K562 (cell line): Measurements from ENCODE around the gene PTCH2. TPM values are rescaled to one million over a fixed set of nuclear protein-coding genes. Genes with fewer than 3 reads are reported as not detected.
A peak's percentile ranks its signal among the peaks of the same experiment; 100 is the strongest.

Experiments
- ARNT ChIP-seq, 2 experiments: fragments of 450-650 bp; IDR thresholded peaks; 2 replicates each; pipeline ENCODE4 v1.6.1; 2016; ENCODE audit warnings: mild to moderate bottlenecking in 1 of 2
- BHLHE40 ChIP-seq: IDR thresholded peaks from 2 replicates; pipeline ENCODE4 v1.6.1; 2011; ENCODE audit warnings: low read length, improper control_type of control experiment
- CEBPG ChIP-seq, 3 experiments: fragments of 200-800 bp in 1 of 3; sonication (Bioruptor generic) in 1 of 3; sonication (generic) in 1 of 3; formaldehyde crosslinking in 1 of 3; IDR thresholded peaks in 2 of 3; conservative IDR thresholded peaks in 1 of 3; 2 replicates each; pipeline versions ENCODE4 v1.6.1 to v1.8.0; 2016 to 2022; ENCODE audit warnings: missing compliant biosample characterization in 2 of 3, missing genetic modification characterization in 2 of 3, mild to moderate bottlenecking in 1 of 3, missing genetic modification reagents in 1 of 3
- CHCHD3 ChIP-seq: fragments of 250-450 bp; sonication (Bioruptor Pico); IDR thresholded peaks from 2 replicates; pipeline ENCODE4 v2.1.2; 2022; ENCODE audit warnings: mild to moderate bottlenecking
- CTCF ChIP-seq, 3 experiments: IDR thresholded peaks in 2 of 3; conservative IDR thresholded peaks in 1 of 3; 2 replicates each; pipeline ENCODE4 v1.5.1; 2011 to 2012; ENCODE audit warnings: low read length in 3 of 3, mild to moderate bottlenecking in 3 of 3, control low read depth in 2 of 3, improper control_type of control experiment in 1 of 3, inconsistent platforms in 1 of 3, low read depth in 1 of 3, mixed read lengths in 1 of 3, moderate library complexity in 1 of 3; ENCODE audit not compliant: insufficient read depth in 2 of 3
- ELF2 ChIP-seq: fragments of 250-450 bp; sonication (Bioruptor Pico); IDR thresholded peaks from 2 replicates; pipeline ENCODE4 v1.5.0; 2021; ENCODE audit warnings: mild to moderate bottlenecking
- EP400 ChIP-seq: fragments of 450-650 bp; IDR thresholded peaks from 2 replicates; pipeline ENCODE4 v1.6.1; 2017; ENCODE audit warnings: antibody characterized with exemption, mild to moderate bottlenecking, moderate library complexity
- FOXA3 ChIP-seq, 2 experiments: fragments of 450-650 bp in 1 of 2; sonication (generic) in 1 of 2; formaldehyde crosslinking; IDR thresholded peaks in 1 of 2; conservative IDR thresholded peaks in 1 of 2; 2 replicates each; pipeline versions ENCODE4 v1.4.0 to v1.8.0; 2020 to 2022; ENCODE audit warnings: mild to moderate bottlenecking in 2 of 2, missing genetic modification reagents in 1 of 2
- HDGF ChIP-seq: fragments of 450-650 bp; IDR thresholded peaks from 2 replicates; pipeline ENCODE4 v1.6.1; 2016
- HLTF ChIP-seq: fragments of 450-650 bp; IDR thresholded peaks from 2 replicates; pipeline ENCODE4 v1.6.1; 2016
- JUN ChIP-seq, 2 experiments: sonication (generic) in 1 of 2; formaldehyde crosslinking in 1 of 2; IDR thresholded peaks; 2 replicates each; pipeline versions ENCODE4 v1.6.1 to v1.8.0; 2012 to 2022; ENCODE audit warnings: borderline replicate concordance in 2 of 2, mild to moderate bottlenecking in 2 of 2, improper control_type of control experiment in 1 of 2, low read depth in 1 of 2, low read length in 1 of 2, missing genetic modification reagents in 1 of 2
- KLF13 ChIP-seq: fragments of 450-650 bp; IDR thresholded peaks from 2 replicates; pipeline ENCODE4 v1.6.1; 2016; ENCODE audit warnings: missing genetic modification characterization, low read depth, mild to moderate bottlenecking, missing compliant biosample characterization, moderate library complexity, borderline replicate concordance
- KLF6 ChIP-seq: fragments of 250-450 bp; sonication (Bioruptor Pico); IDR thresholded peaks from 2 replicates; pipeline ENCODE4 v1.4.0; 2020; ENCODE audit warnings: mild to moderate bottlenecking, moderate library complexity, borderline replicate concordance
- LCOR ChIP-seq: sonication (generic); formaldehyde crosslinking; IDR thresholded peaks from 2 replicates; pipeline ENCODE4 v1.8.0; 2022; ENCODE audit warnings: mild to moderate bottlenecking, missing genetic modification reagents
- MAZ ChIP-seq, 2 experiments: fragments of 450-650 bp in 1 of 2; sonication (generic) in 1 of 2; formaldehyde crosslinking; IDR thresholded peaks in 1 of 2; conservative IDR thresholded peaks in 1 of 2; 2 replicates each; pipeline versions ENCODE4 v1.4.0 to v1.5.0; 2020; ENCODE audit warnings: mild to moderate bottlenecking in 1 of 2, missing genetic modification reagents in 1 of 2
- PRMT5 ChIP-seq: sonication (generic); formaldehyde crosslinking; IDR thresholded peaks from 2 replicates; pipeline ENCODE4 v1.5.0; 2020; ENCODE audit warnings: missing genetic modification reagents
- TARDBP ChIP-seq: fragments of 450-650 bp; IDR thresholded peaks from 2 replicates; pipeline ENCODE4 v1.6.1; 2016
- TBP ChIP-seq: optimal IDR thresholded peaks from 2 replicates; pipeline ENCODE3; 2011; ENCODE audit warnings: low read depth, low read length, improper control_type of control experiment
- TCF7L2 ChIP-seq: fragments of 150-350 bp; IDR thresholded peaks from 2 replicates; pipeline ENCODE4 v1.6.1; 2016; ENCODE audit warnings: low read depth, mild to moderate bottlenecking, low read length, moderate library complexity
- TEAD1 ChIP-seq, 2 experiments: fragments of 450-650 bp in 1 of 2; sonication (generic) in 1 of 2; formaldehyde crosslinking; IDR thresholded peaks; 2 replicates each; pipeline versions ENCODE4 v1.4.0 to v1.8.0; 2020 to 2022; ENCODE audit warnings: mild to moderate bottlenecking in 2 of 2, missing genetic modification reagents in 1 of 2
- ZKSCAN1 ChIP-seq: fragments of 150-350 bp; IDR thresholded peaks from 2 replicates; pipeline ENCODE4 v1.6.1; 2016; ENCODE audit warnings: low read depth, low read length
- ZNF384 ChIP-seq: IDR thresholded peaks from 2 replicates; pipeline ENCODE4 v1.6.1; 2012; ENCODE audit warnings: low read depth, low read length, improper control_type of control experiment
- ZNF644 ChIP-seq: fragments of 200-800 bp; sonication (Bioruptor generic); IDR thresholded peaks from 2 replicates; pipeline ENCODE4 v1.6.1; 2016; ENCODE audit warnings: low read depth, missing genetic modification characterization, missing compliant biosample characterization
- ZNF778 ChIP-seq: fragments of 450-650 bp; formaldehyde crosslinking; IDR thresholded peaks from 2 replicates; pipeline ENCODE4 v1.4.0; 2020; ENCODE audit warnings: mild to moderate bottlenecking, moderate library complexity
- polyA plus RNA-seq, 8 experiments: library from polyadenylated mRNA; depleted of rRNA in 4 of 8; stranded (reverse) in 5 of 8; unstranded in 3 of 8; fragments of >200 nt; fragmentation: Nextera tagmentation in 2 of 8; fragmentation: Illumina TruSeq in 1 of 8; extraction: Ambion mirVana in 2 of 8; extraction: Trizol in 1 of 8; gene quantifications; 2 replicates each; pipeline versions ENCODE4 v1.2.1 to v1.2.3, GENCODE V29; 2011 to 2014; ENCODE audit warnings: inconsistent platforms in 1 of 8, missing spikeins in 1 of 8
- total RNA-seq, 7 experiments: library from RNA; depleted of rRNA in 6 of 7; stranded (reverse); fragments of >200 nt in 6 of 7; fragmentation: Illumina TruSeq in 2 of 7; extraction: Trizol in 2 of 7; gene quantifications; 2 replicates each; pipeline versions ENCODE4 v1.2.1 to v1.2.3, GENCODE V29; 2011 to 2021; ENCODE audit warnings: low replicate concordance in 1 of 7
- TF ChIP-seq, protein P1 (sequence below): fragments of 200-800 bp; sonication (Bioruptor generic); IDR thresholded peaks from 2 replicates; pipeline ENCODE4 v1.6.1; 2017; ENCODE audit warnings: missing genetic modification characterization, missing compliant biosample characterization

The PTCH2 gene
- total and polyA plus RNA-seq, 9 of the 15 experiments (the other 6 are each of a cell fraction or from before 2014, with no cell fraction given), result 0.15 to 27.3 (median 0.48) TPM; not detected in 1

DNA sequence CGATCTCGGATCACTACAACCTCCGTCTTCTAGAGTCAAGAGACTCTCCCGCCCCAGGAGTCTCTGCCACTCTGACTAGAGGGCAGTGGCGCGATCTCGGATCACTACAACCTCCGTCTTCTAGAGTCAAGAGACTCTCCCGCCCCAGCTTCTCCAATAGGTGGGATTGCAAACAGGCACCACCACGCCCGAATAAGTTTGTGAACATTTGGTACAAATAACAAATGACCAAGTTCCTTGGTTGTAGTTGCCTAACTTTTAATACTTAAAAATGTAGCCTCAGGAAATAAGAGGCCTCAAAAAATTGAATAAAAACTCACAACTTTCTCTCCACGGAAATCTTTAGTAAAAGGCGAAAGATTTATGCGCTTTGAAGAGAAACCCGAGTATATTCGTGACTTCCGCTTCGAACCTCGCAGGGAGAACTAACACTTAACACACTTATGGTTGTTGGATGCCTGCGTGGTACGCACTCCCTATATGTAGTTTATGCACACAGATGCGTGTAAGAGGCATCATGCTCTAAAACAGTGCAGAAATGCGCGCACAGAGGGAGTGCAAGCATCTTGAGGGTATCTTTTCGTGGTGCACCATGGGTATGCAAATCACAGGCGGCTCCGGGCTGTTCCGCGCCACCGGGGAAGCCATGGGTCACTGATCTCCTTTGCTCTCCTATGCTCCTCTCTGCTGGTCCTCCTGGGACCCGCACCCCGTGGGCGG is 23.3 kb downstream of the PTCH2 start (continued):
- TF ChIP-seq KLF13 (tag) (peak; percentile 23; the same call in 1 of the 2 replicates), JUN (IDR thresholded peaks at IDR 0.05; ENCODE audit: borderline replicate concordance, low read depth, low read length) (no peak), JUN (CRISPR knock-in tag; IDR thresholded peaks at IDR 0.05; ENCODE audit: borderline replicate concordance) (peak; percentile 81; the same call in 1 of the 2 replicates), ZNF778 (CRISPR knock-in tag) (no peak), MAZ (CRISPR knock-in tag; conservative IDR thresholded peaks at IDR 0.05 in 1 of 2, IDR thresholded peaks at IDR 0.05 in 1 of 2) (peak; percentile 61 to 84; a peak in 2 of 4 replicates), ARNT (IDR thresholded peaks at IDR 0.05) (peak; percentile 98), KLF6 (CRISPR knock-in tag) (peak; percentile 64; the same call in 1 of the 2 replicates), PRMT5 (CRISPR knock-in tag) (no peak), ZNF644 (tag) (peak; percentile 65; the same call in 1 of the 2 replicates), CEBPG (CRISPR knock-in tag; IDR thresholded peaks at IDR 0.05) (peak; percentile 50; the same call in 1 of the 2 replicates), CEBPG (tag; conservative IDR thresholded peaks at IDR 0.05 in 1 of 2, IDR thresholded peaks at IDR 0.05 in 1 of 2) (peak; percentile 58 to 66; a peak in 2 of 4 replicates), ZNF384 (0 out of 2 replicates have a peak, but pooled peaks have one; percentile 24), TARDBP (peak; percentile 63; the same call in 1 of the 2 replicates), HDGF (no peak), CHCHD3 (CRISPR knock-in tag) (peak; percentile 98), TBP (peak; percentile 100), LCOR (CRISPR knock-in tag) (peak; percentile 94), ZKSCAN1 (peak; percentile 90), FOXA3 (CRISPR knock-in tag; conservative IDR thresholded peaks at IDR 0.05 in 1 of 2, IDR thresholded peaks at IDR 0.05 in 1 of 2) (peak; percentile 35 to 50; a peak in 3 of 4 replicates), ELF2 (peak; percentile 86), HLTF (peak; percentile 40; the same call in 1 of the 2 replicates), TCF7L2 (no peak), BHLHE40 (no peak; the same call in 1 of the 2 replicates), EP400 (peak; percentile 90), CTCF (IDR thresholded peaks at IDR 0.05 in 2 of 3, conservative IDR thresholded peaks at IDR 0.05 in 1 of 3; ENCODE audit: insufficient read depth in 2 of 3, low read depth in 1 of 3, low read length in 3 of 3) (peak; percentile 26 to 49 (median 49); a peak in 4 of 6 replicates), TEAD1 (CRISPR knock-in tag; IDR thresholded peaks at IDR 0.05) (peak; percentile 28 to 32; a peak in 1 of 4 replicates)
- TF ChIP-seq, protein P1, sequence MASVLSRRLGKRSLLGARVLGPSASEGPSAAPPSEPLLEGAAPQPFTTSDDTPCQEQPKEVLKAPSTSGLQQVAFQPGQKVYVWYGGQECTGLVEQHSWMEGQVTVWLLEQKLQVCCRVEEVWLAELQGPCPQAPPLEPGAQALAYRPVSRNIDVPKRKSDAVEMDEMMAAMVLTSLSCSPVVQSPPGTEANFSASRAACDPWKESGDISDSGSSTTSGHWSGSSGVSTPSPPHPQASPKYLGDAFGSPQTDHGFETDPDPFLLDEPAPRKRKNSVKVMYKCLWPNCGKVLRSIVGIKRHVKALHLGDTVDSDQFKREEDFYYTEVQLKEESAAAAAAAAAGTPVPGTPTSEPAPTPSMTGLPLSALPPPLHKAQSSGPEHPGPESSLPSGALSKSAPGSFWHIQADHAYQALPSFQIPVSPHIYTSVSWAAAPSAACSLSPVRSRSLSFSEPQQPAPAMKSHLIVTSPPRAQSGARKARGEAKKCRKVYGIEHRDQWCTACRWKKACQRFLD, result peak; percentile 89
